Measurements from ENCODE around the gene MSL1.

Gene MSL1

GRCh38 chr17:40074871-40075200 is 46.9 kb upstream of the MSL1 start:
- TF ChIP-seq CTCF (conservative IDR thresholded peaks at IDR 0.05; ENCODE audit: low read depth): no peak
- CTCF ChIA-PET: interaction anchor here (0.6 to 5.9 kb wide), 14 partner anchors 8 to 159 kb away, joined by 3 to 38 read pairs (median 6); partner anchors contain the start of gene THRA
- POLR2A ChIA-PET (ENCODE audit: low non-redundant PET): interaction anchor here (0.6 kb wide), 1 partner anchor 68 kb away, joined by 3 read pairs; no protein-coding TSS in a partner anchor
- DNase-seq (ENCODE audit: low spot score): no peak
- H3K27ac ChIP-seq: peak overlapping the region; percentile 95

GRCh38 chr17:40075201-40075941 is 46.4 kb upstream of the MSL1 start:
- no peak for DNase-seq (ENCODE audit: low spot score)
- H3K27ac ChIP-seq: peak overlapping the region; percentile 95
- TF ChIP-seq CTCF (conservative IDR thresholded peaks at IDR 0.05; ENCODE audit: low read depth): peak; percentile 84
- POLR2A ChIA-PET (ENCODE audit: low non-redundant PET): interaction anchor here (0.6 kb wide), 2 partner anchors 53 to 68 kb away, joined by 3 to 4 read pairs; no protein-coding TSS in a partner anchor
- CTCF ChIA-PET: interaction anchor here (0.6 to 5.9 kb wide), 19 partner anchors 9 to 159 kb away, joined by 3 to 38 read pairs (median 5); partner anchors contain the start of gene THRA

- DNase-seq (ENCODE audit: low spot score): no peak
- POLR2A ChIA-PET (ENCODE audit: low non-redundant PET): interaction anchor here (0.6 kb wide), 1 partner anchor 54 kb away, joined by 4 read pairs; no protein-coding TSS in a partner anchor
- TF ChIP-seq CTCF (conservative IDR thresholded peaks at IDR 0.05; ENCODE audit: low read depth): no peak
- H3K27ac ChIP-seq: peak overlapping the region; percentile 95
- CTCF ChIA-PET: interaction anchor here (0.6 to 5.9 kb wide), 16 partner anchors 9 to 79 kb away, joined by 3 to 38 read pairs (median 6); partner anchors contain the start of gene THRA
Observed at GRCh38 chr17:40075942-40076498, 45.8 kb upstream of the MSL1 start.

- no peak for TF ChIP-seq CTCF (conservative IDR thresholded peaks at IDR 0.05; ENCODE audit: low read depth)
- ChIA-PET POLR2A (ENCODE audit: low non-redundant PET) (no interaction called here), CTCF (interaction anchor here (2.7 to 5.9 kb wide), 2 partner anchors 9 to 14 kb away, joined by 19 to 38 read pairs; partner anchors contain the start of gene THRA)
- peak overlapping the region; percentile 53 for H3K27ac ChIP-seq
- DNase-seq (ENCODE audit: low spot score): no peak
Observed at GRCh38 chr17:40076591-40076990, 45.2 kb upstream of the MSL1 start.

GRCh38 chr17:40079545-40079944 is 42.2 kb upstream of the MSL1 start:
- H3K27ac ChIP-seq: no peak overlapping the region
- no peak for DNase-seq (ENCODE audit: low spot score)
- CTCF ChIA-PET: no interaction called here
- POLR2A ChIA-PET (ENCODE audit: low non-redundant PET): no interaction called here
- no peak for TF ChIP-seq CTCF (conservative IDR thresholded peaks at IDR 0.05; ENCODE audit: low read depth)

GRCh38 chr17:40084477-40084876 is 37.3 kb upstream of the MSL1 start:
- H3K27ac ChIP-seq: peak overlapping the region; percentile 39
- TF ChIP-seq CTCF (conservative IDR thresholded peaks at IDR 0.05; ENCODE audit: low read depth): no peak
- no peak for DNase-seq (ENCODE audit: low spot score)
- POLR2A ChIA-PET (ENCODE audit: low non-redundant PET): interaction anchor here (0.6 kb wide), 1 partner anchor 72 kb away, joined by 6 read pairs; no protein-coding TSS in a partner anchor
- CTCF ChIA-PET: no interaction called here

Data from RWPE1 (cell line).